GM18526 (cell line): ENCODE results near the gene MEGF11.

Experiments used
- POLR2A ChIP-seq: IDR thresholded peaks from 3 replicates; pipeline ENCODE4 v1.6.1; 2011; ENCODE audit not compliant: insufficient read length; ENCODE audit errors: extremely low read depth

The MEGF11 gene

DNA sequence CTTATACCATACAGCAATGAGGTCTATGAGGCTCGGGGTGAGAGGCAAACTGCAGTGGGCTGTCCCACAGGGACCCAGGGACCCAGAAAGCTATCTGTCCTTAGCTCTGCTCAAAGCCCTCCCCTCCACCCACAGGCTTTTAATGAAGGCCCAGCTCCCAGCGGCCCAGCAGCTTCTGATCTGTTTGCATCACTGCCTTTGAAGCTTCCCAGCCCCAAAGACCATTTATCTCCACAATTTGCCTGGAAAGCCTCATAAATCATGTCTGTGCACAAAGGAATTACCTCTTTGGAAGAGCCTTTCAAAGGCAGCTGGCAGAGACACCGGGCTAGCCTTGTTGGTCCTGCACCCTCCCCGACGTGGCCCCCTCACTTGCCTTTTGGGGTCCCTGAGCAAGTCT is 260.3 kb downstream of the MEGF11 start:
- TF ChIP-seq POLR2A = no peak

DNA sequence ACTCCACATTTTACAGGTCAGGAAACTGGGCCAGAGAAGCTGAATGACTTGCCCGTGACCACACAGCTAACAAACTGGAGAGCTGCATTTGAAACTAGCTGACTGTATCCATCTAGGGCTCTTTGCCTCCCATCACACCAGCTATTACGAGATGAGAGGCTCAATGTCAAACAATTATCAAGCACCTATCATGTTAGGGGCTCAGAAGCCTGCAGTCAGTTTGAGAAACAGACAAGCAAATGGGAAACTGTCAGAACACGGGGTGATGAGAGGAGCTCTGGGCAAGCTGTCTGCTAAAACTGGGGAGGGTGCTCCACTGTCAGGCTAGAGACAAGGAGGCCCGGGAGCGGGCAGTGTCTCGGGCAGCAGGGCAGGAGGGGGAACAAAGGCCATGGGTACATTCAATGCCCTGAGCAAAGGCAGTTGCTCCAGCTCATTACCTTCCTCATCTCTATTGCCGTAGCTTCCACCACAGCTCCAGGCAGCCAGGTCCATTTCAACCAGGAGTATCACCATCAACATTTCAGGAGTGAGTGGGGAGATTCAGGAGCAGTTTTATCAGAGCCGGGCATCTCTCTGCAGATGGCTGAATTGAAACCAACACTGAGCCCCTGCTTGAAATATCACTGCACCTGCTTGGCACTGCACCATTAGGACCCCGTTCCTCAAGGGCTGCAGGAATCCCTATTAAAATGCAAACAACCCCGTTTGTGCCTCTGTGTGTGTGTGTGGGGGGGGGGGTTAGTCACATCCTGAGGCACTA is 261.6 kb downstream of the MEGF11 start:
- TF ChIP-seq POLR2A = no peak

DNA sequence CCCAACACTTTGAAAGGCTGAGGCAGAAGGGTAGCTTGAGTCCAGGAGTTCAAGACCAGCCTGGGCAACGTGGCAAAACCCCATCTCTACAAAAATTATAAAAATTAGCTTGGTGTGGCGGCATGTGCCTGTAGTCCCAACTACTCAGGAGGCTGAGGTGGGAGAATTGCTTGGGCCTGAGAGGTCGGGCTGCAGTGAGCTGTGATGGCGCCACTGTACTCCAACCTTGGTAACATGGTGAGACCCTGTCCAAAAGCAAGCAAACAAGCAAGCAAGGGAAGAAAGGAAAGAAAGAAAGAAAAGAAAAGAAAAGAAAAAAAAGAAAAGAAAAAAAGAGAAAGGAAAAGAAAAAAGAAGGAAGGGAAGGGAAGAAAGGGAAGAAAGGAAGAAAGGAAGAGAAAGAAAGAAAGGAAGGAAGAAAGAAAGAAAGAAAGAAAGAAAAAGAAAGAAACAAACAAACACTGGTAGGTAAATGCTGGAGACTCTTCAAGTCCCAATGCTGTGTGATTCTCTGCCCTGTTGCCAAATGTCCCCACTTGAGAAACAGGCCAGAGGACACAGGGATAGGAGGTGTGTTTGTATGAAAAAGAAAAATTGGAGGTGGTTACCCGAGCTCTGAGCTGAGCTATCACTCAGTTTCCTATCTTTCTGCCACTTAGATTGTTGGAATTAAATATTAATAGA is 263.1 kb downstream of the MEGF11 start:
- no peak for TF ChIP-seq POLR2A

DNA sequence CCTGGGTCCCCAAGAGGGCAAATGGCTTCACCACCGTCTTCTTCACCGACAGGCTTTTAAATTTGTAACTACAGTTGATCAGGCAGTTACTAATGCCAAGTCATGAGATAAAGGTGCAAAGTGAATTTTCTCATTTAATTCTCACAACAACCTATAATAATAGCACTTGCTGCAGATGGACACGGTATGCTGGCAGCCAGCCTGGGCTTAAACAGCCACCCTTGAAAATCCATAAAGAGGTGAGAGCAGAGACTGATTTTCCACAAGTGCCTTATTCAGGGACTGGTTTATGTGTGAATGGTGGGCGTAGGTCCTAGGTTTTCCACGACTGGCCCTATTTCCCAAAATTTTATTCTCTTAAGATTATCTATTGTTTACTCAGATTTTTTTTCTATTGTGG is 266.4 kb downstream of the MEGF11 start:
- no peak for TF ChIP-seq POLR2A

DNA sequence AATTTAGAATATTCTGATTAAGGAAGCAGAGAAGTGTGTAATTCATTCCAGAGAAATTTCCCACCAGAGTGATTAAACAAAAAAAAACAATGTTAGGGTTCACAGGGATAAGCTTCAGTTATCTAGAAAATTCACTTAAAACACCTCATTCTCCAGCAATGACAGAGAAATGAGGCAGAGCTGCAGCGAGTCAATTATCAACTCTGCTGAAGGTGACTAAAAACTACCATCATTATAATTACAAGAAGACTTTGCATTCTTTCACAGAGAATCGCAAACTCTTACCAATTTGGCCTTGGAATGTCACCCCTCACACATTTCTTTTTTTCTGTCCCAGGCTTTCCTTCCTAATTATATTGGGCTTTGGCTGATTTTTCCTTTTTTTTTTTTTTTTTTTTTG is 267.1 kb downstream of the MEGF11 start:
- TF ChIP-seq POLR2A = no peak

DNA sequence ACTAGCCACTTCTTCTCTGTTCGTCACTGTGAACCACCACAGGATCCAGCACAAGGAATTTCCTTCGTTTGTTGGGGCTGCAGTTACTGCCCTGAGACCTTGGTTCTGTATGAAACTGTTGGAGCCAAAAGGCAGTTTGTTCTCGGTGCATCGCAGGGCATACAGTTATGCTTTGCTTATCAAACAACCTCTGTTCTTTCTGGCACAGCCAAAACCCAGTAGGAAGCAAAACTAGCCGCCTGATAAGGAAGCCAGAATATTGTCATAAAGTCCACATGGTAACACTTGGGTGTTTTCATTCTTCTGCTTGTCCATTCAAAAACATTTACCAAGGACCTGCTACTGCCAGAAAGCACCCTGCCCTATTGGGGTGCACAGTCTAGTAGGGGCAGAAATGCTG is 268.2 kb downstream of the MEGF11 start:
- TF ChIP-seq POLR2A = no peak

DNA sequence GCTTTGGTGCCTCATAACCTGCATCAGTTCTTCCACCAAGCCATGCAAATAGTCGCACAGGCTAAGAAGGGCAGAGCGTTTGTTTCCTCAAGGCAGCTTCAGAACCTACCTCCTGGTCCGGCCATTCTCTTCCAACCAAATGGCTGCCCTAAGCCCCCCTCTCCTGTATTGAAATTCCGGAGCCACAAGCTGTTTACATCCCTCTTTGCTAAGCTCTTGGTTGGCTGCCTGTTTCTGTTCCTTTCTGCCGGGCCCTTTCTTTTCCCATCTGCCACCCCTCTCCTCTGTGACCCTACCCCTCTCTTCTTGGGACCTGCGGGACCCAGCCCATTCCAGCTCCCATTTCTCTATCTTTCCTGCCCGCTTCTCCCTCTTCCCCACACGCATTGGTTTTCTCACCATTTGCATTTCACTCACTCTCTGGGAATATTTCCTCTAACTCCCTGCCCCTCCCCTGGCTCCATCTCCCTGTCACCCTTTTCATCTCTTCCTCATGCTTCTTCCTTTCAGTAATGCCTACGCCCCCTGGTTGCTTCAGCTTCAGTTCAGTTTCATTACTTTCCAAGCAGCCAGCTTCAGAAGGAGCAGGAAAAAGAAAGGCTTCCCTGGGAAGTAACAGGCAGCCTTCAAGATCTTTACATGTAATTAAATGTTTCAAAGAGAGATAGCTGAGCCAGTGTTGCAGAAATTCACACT is 270.8 kb downstream of the MEGF11 start:
- TF ChIP-seq POLR2A = no peak

DNA sequence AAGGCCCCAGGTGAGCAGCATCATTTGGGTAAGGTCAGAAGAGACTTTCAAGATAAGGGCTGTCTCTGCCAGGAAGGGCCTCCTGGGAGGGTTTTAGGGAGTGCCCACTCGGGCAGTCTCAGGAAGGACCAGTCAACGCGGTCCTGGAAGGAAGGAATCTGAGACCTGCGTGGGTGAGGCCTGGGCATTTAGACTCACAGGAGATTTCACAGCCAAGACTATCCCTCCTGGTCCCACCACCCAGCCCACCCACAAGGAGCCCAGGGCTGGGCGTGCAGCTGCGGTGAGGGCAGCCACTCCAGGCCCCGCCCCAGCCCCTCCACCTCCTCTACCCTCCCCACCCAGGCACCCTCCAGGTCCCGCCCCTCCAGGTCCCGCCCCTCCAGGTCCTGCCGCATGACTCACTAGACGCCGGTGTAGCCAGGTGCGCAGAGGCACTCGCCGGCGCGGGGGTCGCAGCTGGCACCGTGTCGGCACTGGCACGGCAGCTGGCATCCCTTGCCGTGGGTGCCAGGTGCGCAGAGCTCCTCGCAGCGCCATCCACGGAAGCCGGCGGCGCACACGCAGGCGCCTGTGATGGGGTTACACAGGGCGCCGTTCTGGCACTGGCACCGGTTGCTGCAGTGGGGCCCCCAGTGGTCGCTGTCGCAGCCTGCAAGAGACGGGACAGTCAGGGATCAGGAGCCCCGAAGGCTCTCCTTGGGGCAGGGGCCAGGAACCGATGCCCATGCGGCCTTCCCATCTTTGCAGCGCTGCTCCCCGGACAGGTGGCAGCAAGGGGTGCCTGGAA is 271.5 kb downstream of the MEGF11 start:
- no peak for TF ChIP-seq POLR2A

DNA sequence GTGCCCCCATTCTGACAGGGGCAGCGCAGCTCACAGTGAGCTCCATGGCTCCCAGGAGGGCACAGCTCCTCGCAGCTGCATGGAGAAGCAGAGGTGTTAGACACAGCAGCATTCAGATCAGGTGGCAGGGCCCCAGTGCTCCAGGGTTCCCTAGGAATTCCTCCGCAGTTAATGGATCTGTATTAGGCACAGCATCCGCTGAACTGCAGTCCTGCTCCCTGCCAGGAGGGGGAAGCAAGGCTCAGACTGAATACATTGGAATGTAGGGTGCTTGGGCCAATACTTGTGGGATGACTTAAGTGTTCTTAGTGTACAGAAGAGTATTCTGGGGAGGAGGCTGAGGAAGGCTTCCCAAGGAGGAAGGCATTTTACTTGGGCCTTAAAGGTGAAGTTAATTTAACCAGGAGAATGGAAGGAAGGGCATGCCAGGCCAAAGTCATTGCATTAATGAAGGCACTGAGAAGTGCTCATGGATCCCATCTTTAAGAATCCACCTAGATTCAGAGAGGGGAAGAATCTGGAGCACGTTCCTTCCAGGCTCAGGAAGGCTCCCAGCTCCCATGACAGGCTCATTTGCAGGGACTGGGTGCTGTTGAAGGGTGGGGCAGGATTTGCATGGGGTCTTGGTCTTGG is 272.6 kb downstream of the MEGF11 start:
- no peak for TF ChIP-seq POLR2A

DNA sequence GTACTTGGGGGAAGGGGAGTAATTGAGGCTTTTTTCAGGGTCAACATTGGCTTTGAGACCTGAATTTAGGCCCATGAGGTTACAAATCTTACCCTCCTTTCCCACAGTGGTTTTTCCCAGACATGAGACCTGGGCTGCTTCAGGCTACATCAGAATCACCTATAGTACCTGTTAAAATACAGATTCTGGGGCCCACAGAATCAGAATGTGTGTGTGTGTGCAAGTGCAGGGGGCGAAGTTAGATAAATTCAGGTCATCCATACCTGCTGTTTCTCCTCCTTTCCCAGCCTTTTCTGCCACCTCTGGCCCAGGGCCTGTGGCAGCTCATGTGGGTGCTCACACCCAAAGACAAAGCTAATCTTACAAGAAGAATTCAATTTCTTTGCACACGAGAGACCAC is 273.7 kb downstream of the MEGF11 start:
- TF ChIP-seq POLR2A = no peak

DNA sequence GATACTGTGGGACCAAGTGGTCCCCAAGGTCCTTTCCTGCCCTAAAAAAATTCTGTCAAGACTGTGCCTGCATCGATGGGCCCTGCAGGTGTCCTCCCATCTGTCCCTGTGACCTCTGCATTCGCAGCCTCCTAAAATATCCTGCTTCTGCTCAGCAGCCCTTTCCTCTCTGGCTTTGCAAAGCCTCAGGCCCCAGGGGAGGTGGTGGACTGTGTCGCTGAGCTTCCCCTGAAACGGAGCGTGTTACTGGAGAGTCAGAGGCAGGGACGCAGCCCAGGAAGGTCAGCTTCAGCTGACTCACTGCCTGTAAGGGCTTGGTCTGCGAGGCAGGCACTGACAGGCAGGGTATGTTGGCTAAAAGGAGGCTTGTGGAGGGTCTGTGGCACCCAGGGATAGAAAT is 274.2 kb downstream of the MEGF11 start:
- no peak for TF ChIP-seq POLR2A

DNA sequence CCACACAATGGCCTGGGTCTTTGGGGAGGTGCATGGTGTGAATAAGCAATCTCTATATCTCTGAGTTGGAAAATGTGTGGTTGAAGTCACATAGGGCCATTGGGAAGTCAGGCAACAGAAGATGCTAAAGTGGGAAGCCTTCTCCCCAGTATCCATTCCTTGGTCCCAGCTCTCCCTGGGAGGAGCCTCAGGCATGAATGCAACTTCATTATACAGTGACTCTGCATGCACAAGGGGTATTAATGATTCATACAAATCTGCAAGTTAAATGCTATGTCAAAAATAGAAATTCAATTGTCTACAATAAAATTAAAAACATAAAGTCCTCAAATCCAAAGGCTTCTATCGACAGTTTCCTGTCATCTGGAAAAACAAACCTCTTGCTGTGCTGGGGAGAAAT is 275.4 kb downstream of the MEGF11 start:
- TF ChIP-seq POLR2A = no peak

DNA sequence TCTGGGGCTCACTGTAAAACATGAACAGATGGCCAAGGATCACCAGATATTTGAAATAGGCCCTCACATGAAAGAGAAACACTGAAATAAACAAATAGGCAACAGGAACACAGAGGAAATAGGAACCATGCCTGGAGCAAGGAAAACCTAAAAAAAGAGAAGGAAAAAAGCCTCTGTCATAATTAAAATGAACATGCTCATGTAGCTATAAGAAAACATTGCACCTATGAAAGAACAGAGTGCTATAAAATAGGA is 281.9 kb downstream of the MEGF11 start:
- no peak for TF ChIP-seq POLR2A

DNA sequence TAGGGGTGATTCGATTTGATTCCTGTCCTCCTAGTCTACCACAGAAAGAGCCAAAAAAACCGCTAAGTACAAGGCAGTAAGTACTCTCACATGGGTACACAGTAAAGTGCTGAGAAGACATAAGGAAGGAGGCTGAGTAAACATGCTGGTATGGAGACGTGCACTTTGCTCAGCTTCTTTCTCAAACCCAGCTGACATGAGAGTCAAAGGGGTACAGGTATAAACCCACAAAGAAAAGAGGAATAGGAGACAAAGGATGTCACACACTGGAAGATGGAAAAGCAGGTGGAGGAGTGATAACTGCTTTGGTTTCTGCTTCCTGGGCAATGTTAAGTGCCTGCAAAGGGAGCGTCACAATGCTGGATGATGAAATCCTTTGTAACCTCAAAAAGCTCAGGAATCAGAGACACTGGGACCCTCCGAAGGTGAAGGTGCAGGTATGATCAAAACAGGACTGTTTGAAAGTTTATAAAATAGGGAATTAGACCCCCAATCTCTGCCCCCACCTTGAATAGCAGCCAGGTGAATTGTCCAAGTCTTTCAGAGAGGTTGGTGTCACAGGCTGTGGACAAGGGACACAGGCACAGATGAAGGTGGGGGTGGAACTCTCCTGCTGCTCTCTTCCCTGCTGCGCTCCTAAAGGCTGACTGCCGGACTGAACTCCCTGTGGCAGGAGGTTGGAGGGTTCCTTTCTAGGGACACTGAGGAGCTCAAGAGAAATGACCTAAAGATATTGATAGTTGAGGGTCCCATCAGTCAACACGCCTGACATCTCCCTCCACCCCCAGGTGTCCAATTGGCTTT is 282.4 kb downstream of the MEGF11 start:
- no peak for TF ChIP-seq POLR2A
